ENCODE measurements around the gene CRACR2A. TPM values are rescaled to one million over a fixed set of nuclear protein-coding genes. Genes with fewer than 3 reads are reported as not detected.

The CRACR2A gene
- polyA plus RNA-seq, 6 donors from 2014 or later, result 6.5 to 20.8 (median 7.8) TPM; not detected in 1

- H3K27ac Mint-ChIP-seq, result no peak overlapping the region
- ATAC-seq (ENCODE audit: low read depth in 2 of 2) (no peak), DNase-seq (no peak)
- peaks cover 5 to 18% (median 8%) of the 10 kb centered on the region in 3 donors for H3K4me1 Mint-ChIP-seq
- H3K36me3 Mint-ChIP-seq, result peaks cover 7 to 19% of the 10 kb centered on the region in 2 donors
- no peaks in the 10 kb centered on the region for H3K27me3 Mint-ChIP-seq
- H3K9me3 Mint-ChIP-seq, result no peaks in the 10 kb centered on the region
- no peak overlapping the region for H3K4me3 Mint-ChIP-seq
Measured at GRCh38 chr12:3712209-3712992, 40.5 kb downstream of the CRACR2A start.

- ATAC-seq (ENCODE audit: low read depth in 2 of 2) (no peak), DNase-seq (no peak)
- Mint-ChIP-seq H3K36me3 (peaks cover 21 to 31% of the 10 kb centered on the region in 2 donors), H3K4me3 (no peak overlapping the region), H3K27ac (peak overlapping the region in 2 of 6 donors; percentile 64 to 94), H3K27me3 (no peaks in the 10 kb centered on the region), H3K4me1 (peaks cover 1 to 27% (median 11%) of the 10 kb centered on the region in 3 donors), H3K9me3 (peaks cover 0 to 14% (median 10%) of the 10 kb centered on the region in 7 donors)
Measured at GRCh38 chr12:3705354-3705675, 47.6 kb downstream of the CRACR2A start.

- ATAC-seq (ENCODE audit: low read depth in 2 of 2) (no peak), DNase-seq (no peak)
- Mint-ChIP-seq H3K9me3 (peaks cover 0 to 14% (median 10%) of the 10 kb centered on the region in 7 donors), H3K4me1 (peaks cover 1 to 22% (median 8%) of the 10 kb centered on the region in 3 donors), H3K27ac (peak overlapping the region in 2 of 6 donors; percentile 64 to 94), H3K36me3 (peaks cover 21 to 26% of the 10 kb centered on the region in 2 donors), H3K27me3 (no peaks in the 10 kb centered on the region), H3K4me3 (peak overlapping the region in 1 of 8 donors; percentile 67)
Measured at GRCh38 chr12:3704512-3705353, 48.2 kb downstream of the CRACR2A start.

- Mint-ChIP-seq H3K4me3 (no peak overlapping the region), H3K4me1 (peaks cover 0 to 22% (median 5%) of the 10 kb centered on the region in 3 donors), H3K27me3 (no peaks in the 10 kb centered on the region), H3K9me3 (peaks cover 0 to 14% (median 10%) of the 10 kb centered on the region in 7 donors), H3K27ac (peak overlapping the region in 1 of 6 donors; percentile 55), H3K36me3 (peaks cover 23 to 45% of the 10 kb centered on the region in 2 donors)
- no peak for ATAC-seq (ENCODE audit: low read depth in 2 of 2)
- DNase-seq, result no peak
Measured at GRCh38 chr12:3700861-3701260, 52.0 kb downstream of the CRACR2A start.

GRCh38 chr12:3698218-3698974 is 54.5 kb downstream of the CRACR2A start:
- Mint-ChIP-seq H3K4me3 (peak overlapping the region in 1 of 8 donors; percentile 15), H3K4me1 (peaks cover 0 to 12% (median 5%) of the 10 kb centered on the region in 3 donors), H3K27ac (peak overlapping the region in 2 of 6 donors; percentile 9 to 49), H3K36me3 (peaks cover 19 to 45% of the 10 kb centered on the region in 2 donors), H3K9me3 (peaks cover 0 to 4% (median under 1%) of the 10 kb centered on the region in 7 donors), H3K27me3 (no peaks in the 10 kb centered on the region)
- DNase-seq, result no peak
- no peak for ATAC-seq (ENCODE audit: low read depth in 2 of 2)

- Mint-ChIP-seq H3K27ac (no peak overlapping the region), H3K9me3 (no peaks in the 10 kb centered on the region), H3K4me3 (peak overlapping the region in 1 of 8 donors; percentile 16), H3K27me3 (no peaks in the 10 kb centered on the region), H3K36me3 (peaks cover 19 to 40% of the 10 kb centered on the region in 2 donors), H3K4me1 (peaks cover 0 to 8% (median 5%) of the 10 kb centered on the region in 3 donors)
- DNase-seq (no peak), ATAC-seq (ENCODE audit: low read depth in 2 of 2) (no peak)
Measured at GRCh38 chr12:3697311-3697870, 55.5 kb downstream of the CRACR2A start.

GRCh38 chr12:3694673-3695072 is 58.2 kb downstream of the CRACR2A start:
- peaks cover 34 to 58% of the 10 kb centered on the region in 2 donors for H3K36me3 Mint-ChIP-seq
- DNase-seq, result no peak
- no peak for ATAC-seq (ENCODE audit: low read depth in 2 of 2)
- no peaks in the 10 kb centered on the region for H3K27me3 Mint-ChIP-seq
- peaks cover 0 to 8% (median 0%) of the 10 kb centered on the region in 7 donors for H3K9me3 Mint-ChIP-seq
- no peaks in the 10 kb centered on the region for H3K4me1 Mint-ChIP-seq
- no peak overlapping the region for H3K27ac Mint-ChIP-seq
- no peak overlapping the region for H3K4me3 Mint-ChIP-seq

- no peak overlapping the region for H3K27ac Mint-ChIP-seq
- no peak overlapping the region for H3K4me3 Mint-ChIP-seq
- H3K36me3 Mint-ChIP-seq, result peaks cover 46 to 66% of the 10 kb centered on the region in 2 donors
- no peaks in the 10 kb centered on the region for H3K27me3 Mint-ChIP-seq
- no peak for ATAC-seq (ENCODE audit: low read depth in 2 of 2)
- no peak for DNase-seq
- peaks cover 0 to 8% (median 0%) of the 10 kb centered on the region in 7 donors for H3K9me3 Mint-ChIP-seq
- H3K4me1 Mint-ChIP-seq, result no peaks in the 10 kb centered on the region
Measured at GRCh38 chr12:3692616-3693365, 60.1 kb downstream of the CRACR2A start.

- H3K27me3 Mint-ChIP-seq, result no peaks in the 10 kb centered on the region
- no peak overlapping the region for H3K27ac Mint-ChIP-seq
- DNase-seq, result no peak
- ATAC-seq (ENCODE audit: low read depth in 2 of 2), result no peak
- peaks cover 35% of the 10 kb centered on the region in 2 donors for H3K36me3 Mint-ChIP-seq
- no peak overlapping the region for H3K4me3 Mint-ChIP-seq
- no peaks in the 10 kb centered on the region for H3K4me1 Mint-ChIP-seq
- peaks cover 0 to 8% (median 0%) of the 10 kb centered on the region in 7 donors for H3K9me3 Mint-ChIP-seq
Measured at GRCh38 chr12:3686463-3686862, 66.4 kb downstream of the CRACR2A start.

- peaks cover 0 to 7% (median 0%) of the 10 kb centered on the region in 7 donors for H3K9me3 Mint-ChIP-seq
- no peaks in the 10 kb centered on the region for H3K4me1 Mint-ChIP-seq
- ATAC-seq (ENCODE audit: low read depth in 2 of 2) (no peak), DNase-seq (no peak)
- peaks cover 31 to 32% of the 10 kb centered on the region in 2 donors for H3K36me3 Mint-ChIP-seq
- no peak overlapping the region for H3K4me3 Mint-ChIP-seq
- no peaks in the 10 kb centered on the region for H3K27me3 Mint-ChIP-seq
- no peak overlapping the region for H3K27ac Mint-ChIP-seq
Measured at GRCh38 chr12:3685830-3686229, 67.1 kb downstream of the CRACR2A start.

GRCh38 chr12:3684449-3685051 is 68.4 kb downstream of the CRACR2A start:
- peak overlapping the region in 2 of 6 donors; percentile 16 to 23 for H3K27ac Mint-ChIP-seq
- H3K4me3 Mint-ChIP-seq, result no peak overlapping the region
- ATAC-seq (ENCODE audit: low read depth in 2 of 2) (no peak), DNase-seq (no peak)
- H3K27me3 Mint-ChIP-seq, result no peaks in the 10 kb centered on the region
- no peaks in the 10 kb centered on the region for H3K4me1 Mint-ChIP-seq
- peaks cover 21 to 24% of the 10 kb centered on the region in 2 donors for H3K36me3 Mint-ChIP-seq
- H3K9me3 Mint-ChIP-seq, result peaks cover 0 to 3% (median 0%) of the 10 kb centered on the region in 7 donors

GRCh38 chr12:3683670-3684069 is 69.2 kb downstream of the CRACR2A start:
- Mint-ChIP-seq H3K4me3 (peak overlapping the region in 1 of 8 donors; percentile 44), H3K27me3 (no peaks in the 10 kb centered on the region), H3K4me1 (no peaks in the 10 kb centered on the region), H3K36me3 (peaks cover 16 to 17% of the 10 kb centered on the region in 2 donors), H3K27ac (peak overlapping the region in 2 of 6 donors; percentile 0 to 6), H3K9me3 (no peaks in the 10 kb centered on the region)
- no peak for ATAC-seq (ENCODE audit: low read depth in 2 of 2)
- DNase-seq, result no peak
